GM19240 (cell line): ENCODE results near the gene PRKCE.

Experiments used
- DNase-seq: peaks from one replicate; pipeline ENCODE4 v3.0.0; 2011; ENCODE audit warnings: low spot score; ENCODE audit not compliant: insufficient read length

Gene PRKCE

GRCh38 chr2:45806563-45807358, 155.3 kb downstream of the PRKCE start:
- peak; percentile 46 for DNase-seq

GRCh38 chr2:45808294-45808800, 156.9 kb downstream of the PRKCE start:
- no peak for DNase-seq

- no peak for DNase-seq
Measured at GRCh38 chr2:45809205-45809604, 157.7 kb downstream of the PRKCE start.

- DNase-seq: no peak
Measured at GRCh38 chr2:45812011-45812500, 160.6 kb downstream of the PRKCE start.

- no peak for DNase-seq
Measured at GRCh38 chr2:45813003-45813941, 161.8 kb downstream of the PRKCE start.

- DNase-seq: no peak
Measured at GRCh38 chr2:45814488-45814887, 163.0 kb downstream of the PRKCE start.

GRCh38 chr2:45814951-45815621, 163.6 kb downstream of the PRKCE start:
- DNase-seq: no peak

GRCh38 chr2:45816272-45816671, 164.8 kb downstream of the PRKCE start:
- no peak for DNase-seq

GRCh38 chr2:45818591-45818990, 167.1 kb downstream of the PRKCE start:
- no peak for DNase-seq

GRCh38 chr2:45820048-45820447, 168.6 kb downstream of the PRKCE start:
- DNase-seq: no peak

GRCh38 chr2:45821558-45822271, 170.2 kb downstream of the PRKCE start:
- DNase-seq: no peak

GRCh38 chr2:45822272-45822630, 170.8 kb downstream of the PRKCE start:
- no peak for DNase-seq

- DNase-seq: no peak
Measured at GRCh38 chr2:45823723-45824206, 172.3 kb downstream of the PRKCE start.

GRCh38 chr2:45825001-45825651, 173.7 kb downstream of the PRKCE start:
- no peak for DNase-seq

GRCh38 chr2:45826460-45826859, 175.0 kb downstream of the PRKCE start:
- no peak for DNase-seq

- no peak for DNase-seq
Measured at GRCh38 chr2:45826884-45827635, 175.6 kb downstream of the PRKCE start.

GRCh38 chr2:45830322-45830721, 178.8 kb downstream of the PRKCE start:
- DNase-seq: no peak

- no peak for DNase-seq
Measured at GRCh38 chr2:45833301-45833967, 182.0 kb downstream of the PRKCE start.

GRCh38 chr2:45833968-45834344, 182.5 kb downstream of the PRKCE start:
- DNase-seq: peak; percentile 54
